CD4-positive, alpha-beta T cell treated with Interleukin-1 beta for 1 hour (primary cell): Measurements from ENCODE around the gene PTPRN2.
"Not testable (repeated sequence)": the region's sequence is repeated elsewhere in the genome, so short reads cannot be mapped to it uniquely, and the experiment has no call there.

ENCODE experiments used
- DNase-seq, 2 donors: peaks; one replicate each; pipeline ENCODE4 v3.0.0-alpha.2; 2020 to 2022

PTPRN2 gene

DNA sequence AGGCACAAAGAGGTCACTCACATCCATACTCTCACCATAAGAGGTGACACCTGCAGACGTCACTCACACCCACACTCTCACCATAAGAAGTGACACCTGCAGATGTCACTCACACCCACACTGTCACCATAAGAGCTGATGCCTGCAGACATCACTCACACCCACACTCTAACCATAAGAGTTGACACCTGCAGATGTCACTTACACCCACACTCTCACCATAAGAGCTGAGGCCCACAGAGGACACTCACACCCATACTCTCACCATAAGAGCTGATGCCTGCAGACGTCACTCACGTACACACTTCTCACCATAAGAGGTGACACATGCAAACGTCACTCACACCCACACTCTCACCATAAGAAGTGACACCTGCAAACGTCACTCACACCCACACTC, 255.1 kb downstream of the PTPRN2 start:
- not testable (repeated sequence) for DNase-seq

- not testable (repeated sequence) for DNase-seq
Measured at GRCh38 chr7:158331826-158332450, 255.7 kb downstream of the PTPRN2 start.

DNA sequence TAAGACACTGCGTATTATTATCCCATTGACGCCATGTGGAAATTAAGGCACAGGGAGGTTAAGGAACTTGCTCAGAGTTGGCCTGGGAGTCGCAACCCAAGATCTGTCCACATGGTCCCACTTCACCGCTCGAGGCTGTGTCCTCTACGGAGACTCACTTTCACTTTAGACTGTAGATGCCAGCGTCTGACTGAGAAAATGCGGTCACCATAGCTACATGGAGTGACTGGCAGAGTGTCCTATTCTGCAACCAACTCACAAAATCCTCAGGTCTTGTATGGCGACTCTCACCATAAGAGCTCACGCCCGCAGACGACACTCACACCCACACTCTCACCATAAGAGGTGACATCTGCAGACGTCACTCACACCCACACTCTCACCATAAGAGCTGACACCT, 257.9 kb downstream of the PTPRN2 start:
- DNase-seq, result no peak

GRCh38 chr7:158329014-158329610, 258.5 kb downstream of the PTPRN2 start:
- no peak for DNase-seq

DNA sequence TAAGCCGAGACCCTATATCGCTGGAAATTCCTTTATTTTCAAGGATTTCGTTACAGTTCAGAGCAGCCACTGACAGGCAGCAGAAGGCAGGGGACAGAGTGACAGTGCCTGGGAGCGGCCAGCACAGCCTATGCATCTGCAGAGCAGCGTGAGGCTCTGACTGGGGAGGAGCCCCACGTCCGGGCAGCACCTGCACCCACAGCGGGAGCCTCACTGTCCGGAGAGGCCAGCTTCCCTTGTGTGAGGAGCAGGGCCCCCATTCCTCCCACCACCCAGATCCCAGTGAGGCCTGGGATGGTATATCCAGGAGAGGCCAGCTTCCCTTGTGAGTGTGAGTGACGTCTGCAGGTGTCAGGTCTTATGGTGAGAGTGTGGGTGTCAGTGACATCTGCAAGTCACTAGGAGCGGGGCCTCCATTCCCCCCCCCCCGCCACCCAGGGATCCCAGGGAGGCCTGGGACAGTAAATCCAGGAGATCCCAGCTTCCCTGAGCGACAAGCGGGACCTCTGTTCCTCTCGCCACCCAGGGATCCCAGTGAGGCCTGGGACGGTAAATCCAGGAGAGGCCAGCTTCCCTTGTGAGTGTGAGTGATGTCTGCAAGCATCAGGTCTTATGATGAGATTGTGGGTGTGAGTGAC, 259.1 kb downstream of the PTPRN2 start:
- no peak for DNase-seq

DNA sequence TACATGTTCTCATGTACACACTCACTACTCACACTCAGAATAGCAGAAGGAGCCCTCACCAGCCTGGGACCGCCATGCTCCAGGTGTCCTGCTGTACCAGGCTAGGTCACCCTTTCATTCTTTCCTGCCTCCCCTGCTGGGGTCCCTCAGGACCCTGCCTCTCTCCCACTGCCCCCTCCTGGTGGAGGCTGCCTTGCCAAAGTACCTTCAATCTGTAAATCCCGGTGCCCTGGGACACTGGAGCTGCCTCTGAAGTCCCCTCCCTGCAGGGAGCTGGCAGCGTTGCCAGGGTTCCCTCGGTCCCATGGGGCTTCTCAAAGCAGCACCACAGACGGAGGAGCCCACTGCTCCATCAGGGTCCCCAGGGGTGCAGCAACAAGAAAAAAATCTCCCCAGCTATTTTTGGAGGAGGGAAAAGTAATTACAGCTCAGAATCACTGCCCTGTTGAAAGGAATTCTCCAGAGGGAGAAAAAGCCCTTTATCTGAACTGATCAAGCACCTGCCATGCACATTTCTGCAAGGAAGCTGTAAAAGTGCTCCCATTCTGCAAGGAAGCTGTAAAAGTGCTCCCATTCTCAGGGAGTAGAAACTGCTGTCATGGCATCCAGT, 259.9 kb downstream of the PTPRN2 start:
- no peak for DNase-seq

DNA sequence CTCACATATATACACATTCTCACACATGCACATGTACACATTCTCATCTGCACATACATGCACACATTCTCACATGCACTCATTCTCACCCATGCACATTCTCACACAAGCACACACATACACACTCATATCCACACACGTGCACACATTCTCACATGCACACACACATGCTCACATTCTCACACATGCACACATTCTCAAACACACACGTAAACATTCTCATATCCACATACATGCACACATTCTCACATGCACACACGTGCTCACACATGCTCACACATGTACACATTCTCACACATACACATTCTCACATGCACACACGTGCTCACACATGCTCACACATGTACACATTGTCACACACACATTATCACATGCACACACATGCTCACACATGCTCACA, 260.6 kb downstream of the PTPRN2 start:
- DNase-seq, result no peak

DNA sequence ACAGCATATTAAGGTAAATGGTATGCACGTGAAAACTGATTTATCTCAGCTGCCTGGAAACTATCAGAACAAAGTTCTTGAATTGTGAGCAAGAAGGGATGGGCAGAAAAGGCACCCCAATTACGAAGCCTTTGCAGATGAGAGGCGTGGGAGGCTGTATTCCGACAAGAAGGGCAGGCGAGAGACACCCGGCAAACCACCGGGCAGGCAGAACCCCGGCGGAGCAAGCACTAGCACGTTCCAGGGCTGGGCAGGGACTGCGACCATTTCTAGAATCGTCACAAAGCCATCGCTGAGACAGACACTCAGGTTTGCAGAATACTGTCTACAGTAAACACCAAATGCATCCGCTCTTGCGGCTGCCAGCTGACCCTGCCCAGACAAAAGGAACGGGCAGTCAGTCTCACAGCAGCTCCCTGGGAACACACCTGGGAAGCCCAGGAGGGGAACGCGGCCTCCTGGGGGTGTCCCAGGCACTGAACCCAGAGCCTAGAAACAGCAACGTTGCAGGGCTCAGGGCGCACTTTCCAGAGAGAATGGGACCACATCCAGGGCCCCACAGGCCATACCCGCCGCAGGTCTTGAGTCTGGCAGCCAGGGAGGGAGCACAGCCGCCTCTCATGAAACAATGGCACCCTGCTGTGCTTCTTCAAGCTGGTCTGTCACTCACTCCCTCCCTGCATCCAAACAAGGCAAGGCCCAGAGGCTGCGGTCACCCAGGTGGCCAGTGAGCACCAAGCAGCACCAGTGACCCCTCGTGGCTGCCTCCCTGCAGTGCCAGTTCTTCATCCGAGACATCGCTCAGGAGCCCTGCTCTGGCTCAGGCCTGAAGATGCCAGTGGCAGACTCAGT, 261.9 kb downstream of the PTPRN2 start:
- no peak for DNase-seq

GRCh38 chr7:158324397-158325360, 262.9 kb downstream of the PTPRN2 start:
- DNase-seq, result no peak

- DNase-seq, result no peak
Measured at GRCh38 chr7:158323741-158324396, 263.8 kb downstream of the PTPRN2 start.

DNA sequence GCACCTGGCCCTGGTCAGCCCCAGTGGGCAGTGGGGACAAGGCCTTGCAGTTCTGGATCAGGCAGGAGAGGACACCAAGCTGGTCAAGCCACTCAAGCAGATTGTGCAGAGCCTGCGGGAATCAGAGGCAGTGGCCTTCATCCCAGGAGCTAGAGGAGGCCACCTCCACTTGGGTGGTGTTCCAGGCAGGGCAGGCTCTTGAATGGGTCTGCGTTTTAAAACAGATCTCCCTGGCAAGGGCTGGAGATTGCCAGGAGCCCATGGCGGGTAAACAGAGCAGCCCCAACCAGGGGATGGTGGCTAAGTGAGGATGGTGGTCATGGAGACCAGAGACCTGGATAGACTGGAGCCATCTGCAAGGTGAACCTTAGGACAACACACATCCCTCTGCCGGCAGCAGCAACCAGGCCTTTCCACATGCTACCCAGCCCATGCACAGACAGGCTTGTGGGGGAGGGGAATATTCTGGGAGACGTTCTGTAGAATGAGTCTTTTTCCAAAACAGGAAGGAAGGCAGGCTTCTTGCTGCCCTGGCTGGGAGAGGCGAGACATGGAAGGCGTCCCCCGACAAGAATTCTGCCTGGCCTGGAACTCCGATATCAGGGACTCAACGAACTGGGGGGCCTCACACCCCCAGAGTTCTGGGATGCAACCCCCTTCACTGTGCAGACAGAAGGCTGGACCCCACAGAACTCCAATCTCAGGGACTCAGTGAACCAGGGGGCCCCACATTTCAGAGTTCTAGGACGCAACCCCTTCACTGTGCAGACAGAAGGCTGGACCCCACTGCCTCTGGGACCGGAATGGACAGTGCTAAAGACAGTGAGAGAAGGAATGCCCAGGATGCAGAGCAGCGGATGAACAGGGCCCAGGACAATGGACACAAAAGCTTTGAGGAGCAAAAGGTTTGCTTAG, 264.8 kb downstream of the PTPRN2 start:
- DNase-seq, result no peak

GRCh38 chr7:158321936-158322615, 265.5 kb downstream of the PTPRN2 start:
- no peak for DNase-seq

DNA sequence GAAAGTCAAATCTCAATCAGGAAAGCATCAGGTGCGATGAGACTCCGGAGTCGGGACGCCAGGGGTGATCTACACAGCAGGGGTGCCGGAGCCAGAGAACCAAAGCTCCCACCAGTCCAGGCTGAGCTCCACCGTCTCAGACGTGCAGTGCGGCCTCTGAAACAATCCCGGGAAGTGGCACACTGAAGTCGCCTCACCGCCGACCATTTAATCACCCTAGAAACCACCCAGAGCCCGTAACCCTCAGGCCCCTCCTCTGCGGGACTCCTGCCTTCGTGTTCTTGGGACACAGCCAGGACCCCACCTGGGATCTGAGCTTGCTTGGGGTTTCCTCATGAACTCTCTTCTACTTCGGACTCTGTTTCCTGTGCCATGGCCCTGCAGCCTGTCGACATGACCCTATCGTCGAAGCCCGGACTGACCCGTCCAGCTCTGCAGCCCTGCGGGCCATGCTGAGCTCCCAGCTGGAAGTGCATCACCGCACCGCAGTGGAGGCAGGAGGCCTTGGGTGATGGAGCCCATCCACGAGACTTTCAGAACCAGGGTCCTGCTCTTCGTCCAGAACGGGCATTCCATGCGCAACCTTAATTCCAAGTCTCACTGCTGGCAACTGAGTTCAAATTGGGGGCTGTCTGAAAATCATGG, 266.4 kb downstream of the PTPRN2 start:
- no peak for DNase-seq

DNA sequence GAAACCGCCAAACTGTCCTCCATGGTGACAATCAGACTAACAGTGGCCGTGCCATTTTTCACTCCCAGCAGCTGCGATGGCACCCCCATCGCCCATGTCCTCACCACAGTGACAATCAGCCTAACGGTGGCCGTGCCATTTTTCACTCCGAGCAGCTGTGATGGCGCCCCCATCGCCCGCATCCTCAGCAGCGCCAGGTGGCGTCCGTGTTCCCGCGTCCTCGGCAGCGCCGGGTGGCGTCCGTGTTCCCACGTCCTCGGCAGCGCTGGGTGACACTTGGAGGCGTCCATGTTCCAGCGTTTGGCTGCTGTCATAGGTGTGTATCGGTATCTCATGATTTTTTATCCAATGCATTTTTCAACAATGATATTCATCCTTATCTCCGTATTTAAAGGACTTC, 267.3 kb downstream of the PTPRN2 start:
- DNase-seq, result no peak

DNA sequence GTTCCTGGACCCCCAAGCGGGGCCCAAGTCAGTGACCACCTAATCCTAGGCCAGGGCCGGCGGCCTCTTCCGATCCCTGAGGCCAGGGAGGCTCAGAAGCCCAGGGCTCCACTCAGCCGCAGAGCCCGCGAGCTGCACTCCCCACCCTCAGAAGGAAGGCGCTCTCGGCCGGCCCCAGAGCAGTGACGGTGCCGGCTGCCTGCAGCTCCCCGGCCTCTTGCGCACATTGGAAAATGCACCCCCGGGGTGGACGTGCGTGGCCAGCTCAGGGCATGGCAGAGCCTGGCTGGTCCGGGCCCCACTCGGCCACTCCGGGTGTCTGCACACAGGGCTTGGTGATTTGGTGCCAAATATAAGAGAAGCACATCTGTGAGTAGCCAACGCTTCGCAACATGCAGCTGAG, 269.1 kb downstream of the PTPRN2 start:
- no peak for DNase-seq

DNA sequence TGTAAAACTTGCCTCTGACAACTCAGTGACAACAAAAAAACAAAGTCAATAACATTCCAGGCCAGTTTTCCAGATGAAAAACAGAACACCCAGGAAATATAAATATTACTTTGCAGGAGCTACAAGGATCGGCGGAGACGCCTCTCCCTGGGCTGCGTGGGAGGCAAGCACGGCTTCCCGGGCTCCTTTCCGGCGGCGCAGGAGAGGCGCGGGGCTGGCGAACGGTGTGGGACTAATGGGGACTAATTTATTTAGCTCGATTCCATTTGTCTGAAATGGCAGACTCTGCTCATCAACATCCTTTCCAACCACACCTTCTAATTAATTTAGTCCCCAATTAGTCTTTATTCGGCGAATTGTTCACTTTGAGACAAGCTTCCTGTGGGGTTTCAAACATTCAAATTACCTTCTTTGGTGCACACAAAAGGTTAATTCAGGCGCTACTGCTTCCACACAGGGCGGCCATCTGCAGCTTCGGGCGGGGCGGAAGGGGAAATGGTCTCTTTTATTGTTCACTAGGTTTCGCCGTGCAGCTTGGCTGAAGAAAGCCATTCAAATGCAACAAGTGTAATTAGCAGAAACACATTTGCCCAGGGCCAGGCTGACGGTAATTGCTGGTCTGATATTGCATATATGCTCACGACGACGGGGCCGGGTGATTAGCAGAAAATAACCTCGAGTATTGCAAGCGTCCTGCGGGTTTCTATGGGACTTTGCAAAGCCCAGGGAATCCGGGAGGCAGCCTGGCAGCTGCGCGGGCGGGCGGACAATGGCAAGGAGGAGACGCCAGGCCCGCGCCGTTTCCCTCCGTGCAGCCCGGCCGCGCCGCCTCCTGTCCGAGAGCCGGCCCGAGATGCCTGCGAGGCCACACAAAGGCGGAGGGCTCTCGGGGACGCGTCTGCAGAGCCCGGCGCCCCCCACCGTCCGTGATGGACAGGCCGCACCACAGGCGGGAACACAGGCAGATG, 270.1 kb downstream of the PTPRN2 start:
- DNase-seq, result no peak

DNA sequence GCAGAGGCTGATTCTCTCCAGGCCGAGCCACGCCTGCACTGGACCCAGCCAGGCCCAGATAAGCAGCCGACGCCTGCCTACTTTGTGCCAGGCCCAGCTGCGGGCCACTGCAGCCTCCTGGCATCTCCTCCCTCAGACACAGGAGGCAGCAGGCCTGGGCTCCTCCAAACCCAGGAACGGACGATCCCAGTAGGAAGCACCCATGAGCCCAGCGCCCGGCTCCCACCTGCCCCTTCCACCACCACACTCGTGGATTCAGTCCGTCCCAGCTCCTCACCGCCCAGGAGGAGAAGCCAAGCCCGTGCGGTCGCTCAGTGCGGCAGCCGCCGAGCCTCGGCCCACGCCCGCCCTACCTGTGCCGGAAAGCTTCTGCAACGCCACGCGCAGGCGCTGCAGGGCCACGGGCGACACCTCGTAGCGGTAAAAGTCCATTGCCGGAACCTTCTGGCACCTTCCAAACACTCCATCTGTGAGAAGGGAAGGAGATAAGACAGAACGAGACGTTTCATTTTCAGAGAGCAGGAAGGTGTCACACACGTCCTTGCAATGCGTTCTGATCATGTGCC, 271.1 kb downstream of the PTPRN2 start:
- no peak for DNase-seq
